ENCODE data around the gene BDKRB2.
A peak's percentile ranks its signal among the peaks of the same experiment; 100 is the strongest.

The BDKRB2 gene

GRCh38 chr14:96274122-96274521, 69.5 kb downstream of the BDKRB2 start:
- no peak for DNase-seq

- DNase-seq: no peak
Measured at GRCh38 chr14:96274543-96274942, 69.9 kb downstream of the BDKRB2 start.

GRCh38 chr14:96275177-96276112, 70.8 kb downstream of the BDKRB2 start:
- peak; percentile 56 for DNase-seq

GRCh38 chr14:96277890-96278289, 73.3 kb downstream of the BDKRB2 start:
- no peak for DNase-seq

- no peak for DNase-seq
Measured at GRCh38 chr14:96279564-96279963, 74.9 kb downstream of the BDKRB2 start.

- DNase-seq: no peak
Measured at GRCh38 chr14:96280104-96280503, 75.5 kb downstream of the BDKRB2 start.

- no peak for DNase-seq
Measured at GRCh38 chr14:96281486-96281885, 76.8 kb downstream of the BDKRB2 start.

GRCh38 chr14:96284008-96284407, 79.4 kb downstream of the BDKRB2 start:
- DNase-seq: no peak

GRCh38 chr14:96284430-96284829, 79.8 kb downstream of the BDKRB2 start:
- no peak for DNase-seq

- no peak for DNase-seq
Measured at GRCh38 chr14:96285667-96286066, 81.0 kb downstream of the BDKRB2 start.

GRCh38 chr14:96286251-96286650, 81.6 kb downstream of the BDKRB2 start:
- DNase-seq: no peak

- DNase-seq: no peak
Measured at GRCh38 chr14:96287856-96288255, 83.2 kb downstream of the BDKRB2 start.

All from inflammatory macrophage treated with lipopolysaccharide for 4 hours (primary cell).